ENCODE results near the gene PFN2. TPM values are rescaled to one million over a fixed set of nuclear protein-coding genes. Genes with fewer than 3 reads are reported as not detected.
"Not testable (repeated sequence)": the region's sequence is repeated elsewhere in the genome, so short reads cannot be mapped to it uniquely, and the experiment has no call there.

PFN2 gene
- total RNA-seq, 1 donor from 2014 or later = 0.59 TPM

GRCh38 chr3:149969110-149969939 is 1.4 kb downstream of the PFN2 start:
- intact Hi-C loops (cut with micrococcal nuclease) = no loop called here

GRCh38 chr3:149968216-149968615 is 2.5 kb downstream of the PFN2 start:
- intact Hi-C loops (cut with micrococcal nuclease) = no loop called here

- intact Hi-C loops (cut with micrococcal nuclease) = loop anchor here (1.0 to 2.0 kb wide), 4 partner anchors 30 to 528 kb away; no protein-coding TSS in a partner anchor
Observed at GRCh38 chr3:149967086-149967685, 3.5 kb downstream of the PFN2 start.

GRCh38 chr3:149965278-149965677 is 5.4 kb downstream of the PFN2 start:
- intact Hi-C loops (cut with micrococcal nuclease) = no loop called here

GRCh38 chr3:149964291-149964690 is 6.4 kb downstream of the PFN2 start:
- intact Hi-C loops (cut with micrococcal nuclease) = no loop called here

GRCh38 chr3:149963485-149963884 is 7.2 kb downstream of the PFN2 start:
- intact Hi-C loops (cut with micrococcal nuclease) = no loop called here

- intact Hi-C loops (cut with micrococcal nuclease) = no loop called here
Observed at GRCh38 chr3:149959443-149959842, 11.3 kb downstream of the PFN2 start.

GRCh38 chr3:149958171-149958796 is 12.4 kb downstream of the PFN2 start:
- intact Hi-C loops (cut with micrococcal nuclease) = no loop called here

- intact Hi-C loops (cut with micrococcal nuclease) = no loop called here
Observed at GRCh38 chr3:149957361-149958125, 13.2 kb downstream of the PFN2 start.

GRCh38 chr3:149955449-149955848 is 15.2 kb downstream of the PFN2 start:
- intact Hi-C loops (cut with micrococcal nuclease) = no loop called here

GRCh38 chr3:149954812-149955211 is 15.9 kb downstream of the PFN2 start:
- intact Hi-C loops (cut with micrococcal nuclease) = no loop called here

GRCh38 chr3:149949181-149949580 is 21.5 kb downstream of the PFN2 start:
- intact Hi-C loops (cut with micrococcal nuclease) = no loop called here

GRCh38 chr3:149947231-149947630 is 23.5 kb downstream of the PFN2 start:
- intact Hi-C loops (cut with micrococcal nuclease) = no loop called here

- intact Hi-C loops (cut with micrococcal nuclease) = not testable (repeated sequence)
Observed at GRCh38 chr3:149943966-149944365, 26.7 kb downstream of the PFN2 start.

- intact Hi-C loops (cut with micrococcal nuclease) = no loop called here
Observed at GRCh38 chr3:149942409-149942808, 28.3 kb downstream of the PFN2 start.

- intact Hi-C loops (cut with micrococcal nuclease) = no loop called here
Observed at GRCh38 chr3:149941946-149942345, 28.7 kb downstream of the PFN2 start.

- intact Hi-C loops (cut with micrococcal nuclease) = no loop called here
Observed at GRCh38 chr3:149941186-149941585, 29.5 kb downstream of the PFN2 start.

- intact Hi-C loops (cut with micrococcal nuclease) = not testable (repeated sequence)
Observed at GRCh38 chr3:149938392-149939055, 32.2 kb downstream of the PFN2 start.

GRCh38 chr3:149936812-149937230 is 33.9 kb downstream of the PFN2 start:
- intact Hi-C loops (cut with micrococcal nuclease) = loop anchor here (1.0 to 2.0 kb wide), 3 partner anchors 30 to 284 kb away; no protein-coding TSS in a partner anchor

GRCh38 chr3:149934524-149934923 is 36.2 kb downstream of the PFN2 start:
- intact Hi-C loops (cut with micrococcal nuclease) = no loop called here

- intact Hi-C loops (cut with micrococcal nuclease) = no loop called here
Observed at GRCh38 chr3:149933858-149934257, 36.8 kb downstream of the PFN2 start.
